ENCODE data around the gene RXRB. TPM values are rescaled to one million over a fixed set of nuclear protein-coding genes. Genes with fewer than 3 reads are reported as not detected.
"Not testable (repeated sequence)": the region's sequence is repeated elsewhere in the genome, so short reads cannot be mapped to it uniquely, and the experiment has no call there.

Gene RXRB
- polyA plus RNA-seq, 1 donor (not counting 4 experiments of a cell fraction or from before 2014, with no cell fraction given): 23.2 TPM

- DNase-seq (ENCODE audit: low read depth, low spot score) (no peak), FAIRE-seq (no peak)
- Histone ChIP-seq H3K9ac (ENCODE audit: control insufficient read depth, extremely low read depth, insufficient read depth, low read length) (no peak overlapping the region), H4K20me1 (ENCODE audit: control insufficient read depth, extremely low read depth, insufficient read depth, low read length) (no peaks in the 10 kb centered on the region), H3K36me3 (ENCODE audit: control insufficient read depth in 2 of 2, extremely low read depth in 1 of 2, insufficient read depth in 2 of 2, low read length in 2 of 2) (no peaks in the 10 kb centered on the region), H3K4me2 (ENCODE audit: control insufficient read depth, extremely low read depth, insufficient read depth, low read depth, low read length) (no peak overlapping the region), H3K27me3 (ENCODE audit: control insufficient read depth, extremely low read depth, insufficient read depth, low read length) (peaks cover 7% of the 10 kb centered on the region), H3K9me3 (ENCODE audit: control insufficient read depth, low read depth, low read length) (no peaks in the 10 kb centered on the region), H3K9me1 (ENCODE audit: control insufficient read depth, extremely low read depth, insufficient read depth, low read length) (no peaks in the 10 kb centered on the region), H3K4me1 (ENCODE audit: control insufficient read depth, extremely low read depth, insufficient read depth, low read length) (no peaks in the 10 kb centered on the region), H3K4me3 (ENCODE audit: control insufficient read depth in 2 of 3, extremely low read depth in 1 of 3, insufficient read depth in 2 of 3, low read depth in 1 of 3, low read length in 3 of 3) (no peak overlapping the region), H3K79me2 (ENCODE audit: control insufficient read depth, insufficient read depth, low read length) (no peaks in the 10 kb centered on the region), H3K27ac (ENCODE audit: control insufficient read depth, insufficient read depth, low read length) (no peak overlapping the region), H2AFZ (ENCODE audit: control insufficient read depth, low read length) (no peak overlapping the region)
- TF ChIP-seq, protein P1, sequence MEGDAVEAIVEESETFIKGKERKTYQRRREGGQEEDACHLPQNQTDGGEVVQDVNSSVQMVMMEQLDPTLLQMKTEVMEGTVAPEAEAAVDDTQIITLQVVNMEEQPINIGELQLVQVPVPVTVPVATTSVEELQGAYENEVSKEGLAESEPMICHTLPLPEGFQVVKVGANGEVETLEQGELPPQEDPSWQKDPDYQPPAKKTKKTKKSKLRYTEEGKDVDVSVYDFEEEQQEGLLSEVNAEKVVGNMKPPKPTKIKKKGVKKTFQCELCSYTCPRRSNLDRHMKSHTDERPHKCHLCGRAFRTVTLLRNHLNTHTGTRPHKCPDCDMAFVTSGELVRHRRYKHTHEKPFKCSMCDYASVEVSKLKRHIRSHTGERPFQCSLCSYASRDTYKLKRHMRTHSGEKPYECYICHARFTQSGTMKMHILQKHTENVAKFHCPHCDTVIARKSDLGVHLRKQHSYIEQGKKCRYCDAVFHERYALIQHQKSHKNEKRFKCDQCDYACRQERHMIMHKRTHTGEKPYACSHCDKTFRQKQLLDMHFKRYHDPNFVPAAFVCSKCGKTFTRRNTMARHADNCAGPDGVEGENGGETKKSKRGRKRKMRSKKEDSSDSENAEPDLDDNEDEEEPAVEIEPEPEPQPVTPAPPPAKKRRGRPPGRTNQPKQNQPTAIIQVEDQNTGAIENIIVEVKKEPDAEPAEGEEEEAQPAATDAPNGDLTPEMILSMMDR (optimal IDR thresholded peaks at IDR 0.05 in 1 of 3, IDR thresholded peaks at IDR 0.05 in 1 of 3, conservative IDR thresholded peaks at IDR 0.05 in 1 of 3; ENCODE audit: extremely low read depth in 1 of 3, insufficient read depth in 2 of 3, low read length in 3 of 3): no peak
- no peak for TF ChIP-seq EZH2 (IDR thresholded peaks at IDR 0.05; ENCODE audit: low read length)
- dilution Hi-C loops (cut with MboI; ENCODE audit: extremely low pct_ligation_motif_present, low sequenced_read_pairs): no loop called here
Measured at GRCh38 chr6:33235221-33235634, 34.8 kb upstream of the RXRB start.

- H3K79me2 ChIP-seq (ENCODE audit: control insufficient read depth, insufficient read depth, low read length); H3K36me3 ChIP-seq (ENCODE audit: control insufficient read depth in 2 of 2, extremely low read depth in 1 of 2, insufficient read depth in 2 of 2, low read length in 2 of 2); H3K9ac ChIP-seq (ENCODE audit: control insufficient read depth, extremely low read depth, insufficient read depth, low read length); H3K4me3 ChIP-seq (ENCODE audit: control insufficient read depth in 2 of 3, extremely low read depth in 1 of 3, insufficient read depth in 2 of 3, low read depth in 1 of 3, low read length in 3 of 3); H2AFZ ChIP-seq (ENCODE audit: control insufficient read depth, low read length); H3K27me3 ChIP-seq (ENCODE audit: control insufficient read depth, extremely low read depth, insufficient read depth, low read length); H3K9me1 ChIP-seq (ENCODE audit: control insufficient read depth, extremely low read depth, insufficient read depth, low read length); H3K9me3 ChIP-seq (ENCODE audit: control insufficient read depth, low read depth, low read length); dilution Hi-C loops (cut with MboI; ENCODE audit: extremely low pct_ligation_motif_present, low sequenced_read_pairs); H3K4me1 ChIP-seq (ENCODE audit: control insufficient read depth, extremely low read depth, insufficient read depth, low read length); H3K4me2 ChIP-seq (ENCODE audit: control insufficient read depth, extremely low read depth, insufficient read depth, low read depth, low read length); DNase-seq (ENCODE audit: low read depth, low spot score); FAIRE-seq; H4K20me1 ChIP-seq (ENCODE audit: control insufficient read depth, extremely low read depth, insufficient read depth, low read length); H3K27ac ChIP-seq (ENCODE audit: control insufficient read depth, insufficient read depth, low read length): not testable (repeated sequence)
Measured at GRCh38 chr6:33226503-33227120, 26.1 kb upstream of the RXRB start.

DNA sequence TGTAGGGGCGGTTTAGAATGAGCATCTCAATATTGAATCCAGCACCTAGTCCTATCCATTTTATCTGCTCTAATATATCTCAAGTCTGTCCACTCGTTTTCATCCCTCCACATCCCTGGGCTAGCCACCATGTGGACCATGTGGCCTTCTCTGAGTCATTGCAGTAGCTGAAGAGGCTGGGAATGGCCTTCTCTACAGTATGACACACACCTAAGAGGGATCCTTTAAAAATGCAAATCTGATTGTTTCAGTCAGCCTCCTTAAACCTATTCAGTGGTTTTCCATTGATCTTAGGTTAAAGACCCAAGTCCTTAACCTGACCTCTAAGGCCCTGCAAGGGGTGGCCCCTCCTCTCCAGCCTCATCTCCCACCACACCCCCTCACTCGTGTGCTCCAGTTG, 17.2 kb upstream of the RXRB start:
- no peak overlapping the region for H3K4me3 ChIP-seq (ENCODE audit: control insufficient read depth in 2 of 3, extremely low read depth in 1 of 3, insufficient read depth in 2 of 3, low read depth in 1 of 3, low read length in 3 of 3)
- H2AFZ ChIP-seq (ENCODE audit: control insufficient read depth, low read length): no peak overlapping the region
- no peaks in the 10 kb centered on the region for H3K27me3 ChIP-seq (ENCODE audit: control insufficient read depth, extremely low read depth, insufficient read depth, low read length)
- DNase-seq (ENCODE audit: low read depth, low spot score) (no peak), FAIRE-seq (no peak)
- TF ChIP-seq EZH2 (IDR thresholded peaks at IDR 0.05; ENCODE audit: low read length): no peak
- TF ChIP-seq, protein P1 (optimal IDR thresholded peaks at IDR 0.05 in 1 of 3, IDR thresholded peaks at IDR 0.05 in 1 of 3, conservative IDR thresholded peaks at IDR 0.05 in 1 of 3; ENCODE audit: extremely low read depth in 1 of 3, insufficient read depth in 2 of 3, low read length in 3 of 3): no peak
- peaks cover 25% of the 10 kb centered on the region for H3K4me1 ChIP-seq (ENCODE audit: control insufficient read depth, extremely low read depth, insufficient read depth, low read length)
- no peak overlapping the region for H3K4me2 ChIP-seq (ENCODE audit: control insufficient read depth, extremely low read depth, insufficient read depth, low read depth, low read length)
- no peaks in the 10 kb centered on the region for H3K9me1 ChIP-seq (ENCODE audit: control insufficient read depth, extremely low read depth, insufficient read depth, low read length)
- no peaks in the 10 kb centered on the region for H3K9me3 ChIP-seq (ENCODE audit: control insufficient read depth, low read depth, low read length)
- no peaks in the 10 kb centered on the region for H3K79me2 ChIP-seq (ENCODE audit: control insufficient read depth, insufficient read depth, low read length)
- H3K36me3 ChIP-seq (ENCODE audit: control insufficient read depth in 2 of 2, extremely low read depth in 1 of 2, insufficient read depth in 2 of 2, low read length in 2 of 2): no peaks in the 10 kb centered on the region
- H3K9ac ChIP-seq (ENCODE audit: control insufficient read depth, extremely low read depth, insufficient read depth, low read length): no peak overlapping the region
- no peak overlapping the region for H3K27ac ChIP-seq (ENCODE audit: control insufficient read depth, insufficient read depth, low read length)
- H4K20me1 ChIP-seq (ENCODE audit: control insufficient read depth, extremely low read depth, insufficient read depth, low read length): no peaks in the 10 kb centered on the region
- dilution Hi-C loops (cut with MboI; ENCODE audit: extremely low pct_ligation_motif_present, low sequenced_read_pairs): no loop called here

Data from keratinocyte (primary cell).